Measurements from ENCODE around the gene SBF2. TPM values are rescaled to one million over a fixed set of nuclear protein-coding genes. Genes with fewer than 3 reads are reported as not detected.

Gene SBF2
- total and polyA plus RNA-seq, 2 of the 13 experiments (the other 11 are each of a cell fraction or from before 2014, with no cell fraction given): 24.0 to 45.8 TPM

- Histone ChIP-seq H3K9ac (ENCODE audit: insufficient read depth, low read depth, low read length) (no peak overlapping the region), H3K4me1 (ENCODE audit: insufficient read depth, low read length) (peaks cover 38% of the 10 kb centered on the region), H3K36me3 (replicated peaks in 1 of 2; ENCODE audit: control insufficient read depth in 1 of 2, insufficient read depth in 2 of 2, low read length in 2 of 2) (no peaks in the 10 kb centered on the region), H3K9me3 (ENCODE audit: low read length) (peaks cover 5% of the 10 kb centered on the region; the same call in 1 of the 2 replicates), H3K4me3 (replicated peaks in 1 of 3; ENCODE audit: insufficient read depth in 1 of 3, low read depth in 2 of 3, low read length in 3 of 3) (no peak overlapping the region), H3K27ac (ENCODE audit: extremely low read length, insufficient read depth, low read length) (no peak overlapping the region), H2AFZ (ENCODE audit: low read length) (no peak overlapping the region), H3K4me2 (ENCODE audit: low read depth, low read length) (no peak overlapping the region), H4K20me1 (ENCODE audit: insufficient read depth, low read length) (no peaks in the 10 kb centered on the region; the same call in 1 of the 2 replicates), H3K27me3 (ENCODE audit: control insufficient read depth in 1 of 2, insufficient read depth in 2 of 2, low read length in 2 of 2) (no peaks in the 10 kb centered on the region), H3K79me2 (ENCODE audit: insufficient read depth, low read length) (peaks cover 13% of the 10 kb centered on the region)
- intact Hi-C loops (cut with micrococcal nuclease; ENCODE audit: unreplicated experiment) (loop anchor here (2.0 kb wide), 2 partner anchors 93 to 157 kb away; no protein-coding TSS in a partner anchor), in situ Hi-C loops (cut with HindIII; ENCODE audit: extremely low pct_ligation_motif_present, low pct_unique_long_range_greater_than_20kb) (loop anchor here (5.0 kb wide), 1 partner anchor 98 kb away; the partner anchor contains the start of gene ADM)
- no TSS peak for BruUV-seq (replicated peaks)
- FAIRE-seq: no peak
- POLR2A ChIA-PET: interaction anchor here (1.2 to 1.7 kb wide), 2 partner anchors 93 to 96 kb away, joined by 3 to 5 read pairs; partner anchors contain the start of gene ADM
- TF ChIP-seq ZBTB25 (CRISPR knock-in tag; IDR thresholded peaks at IDR 0.05) (no peak), RNF2 (conservative IDR thresholded peaks at IDR 0.05; ENCODE audit: low read depth) (no peak), TEAD3 (CRISPR knock-in tag; optimal IDR thresholded peaks at IDR 0.05; ENCODE audit: borderline replicate concordance) (no peak), TGIF2 (CRISPR knock-in tag; IDR thresholded peaks at IDR 0.05) (no peak), ZNF143 (CRISPR knock-in tag; IDR thresholded peaks at IDR 0.05) (no peak), SMC3 (IDR thresholded peaks at IDR 0.05; ENCODE audit: low read length) (no peak), ZNF670 (CRISPR knock-in tag; IDR thresholded peaks at IDR 0.05; ENCODE audit: borderline replicate concordance) (no peak), ATM (IDR thresholded peaks at IDR 0.05; ENCODE audit: borderline replicate concordance) (no peak), ZSCAN30 (CRISPR knock-in tag; IDR thresholded peaks at IDR 0.05) (no peak), TAF1 (CRISPR knock-in tag; IDR thresholded peaks at IDR 0.05) (no peak), ARNT2 (CRISPR knock-in tag; IDR thresholded peaks at IDR 0.05; ENCODE audit: low read depth) (no peak)
- no peak for ATAC-seq
- CTCF ChIA-PET (ENCODE audit: low intra/inter-chr PET ratio, low total read pairs): interaction anchor here (1.0 to 3.2 kb wide), 2 partner anchors 98 to 157 kb away, joined by 3 to 28 read pairs; no protein-coding TSS in a partner anchor
- 66% methylated on average over 4 of the region's 4 CpGs for WGBS (ENCODE audit: low lambda C conversion rate)
- no peak for DNase-seq (ENCODE audit: low spot score)
Observed at GRCh38 chr11:10209326-10209725, 84.7 kb downstream of the SBF2 start.
